Neural crest cell (in vitro differentiated cells): ENCODE results near the gene DDX53. TPM values are rescaled to one million over a fixed set of nuclear protein-coding genes. Genes with fewer than 3 reads are reported as not detected.

Source experiments
- DNase-seq: peaks from one replicate; pipeline ENCODE4 v3.0.0; 2021; ENCODE audit warnings: low read depth, mixed read lengths, low spot score
- H3K27ac Mint-ChIP-seq: one replicate; pipeline ENCODE4 v1.8.0; 2021; ENCODE audit warnings: mild to moderate bottlenecking, mixed read lengths; ENCODE audit not compliant: unreplicated experiment
- H3K27me3 Mint-ChIP-seq: 2 replicates; pipeline ENCODE4 v1.8.0; 2021; ENCODE audit warnings: low read depth, mild to moderate bottlenecking, mixed read lengths
- H3K36me3 Mint-ChIP-seq: 2 replicates; pipeline ENCODE4 v1.8.0; 2021; ENCODE audit warnings: low read depth, mild to moderate bottlenecking, mixed read lengths
- H3K4me1 Mint-ChIP-seq: 2 replicates; pipeline ENCODE4 v1.8.0; 2021; ENCODE audit warnings: mixed read lengths
- H3K4me3 Mint-ChIP-seq: one replicate; pipeline ENCODE4 v1.8.0; 2021; ENCODE audit warnings: mild to moderate bottlenecking, mixed read lengths
- H3K9me3 Mint-ChIP-seq: 2 replicates; pipeline ENCODE4 v1.8.0; 2021; ENCODE audit warnings: mixed read lengths
- total RNA-seq: library from RNA; stranded (reverse); gene quantifications from 2 replicates; pipeline ENCODE4 v1.2.1, GENCODE V29; 2021
- TF ChIP-seq, protein P1 (sequence below): fragments of 200-600 bp; sonication (generic); conservative IDR thresholded peaks from 2 replicates; pipeline ENCODE4 v1.5.0; 2021; ENCODE audit warnings: antibody characterized with exemption, mild to moderate bottlenecking

The DDX53 gene
- total RNA-seq, 1 donor from 2014 or later = not detected

DNA sequence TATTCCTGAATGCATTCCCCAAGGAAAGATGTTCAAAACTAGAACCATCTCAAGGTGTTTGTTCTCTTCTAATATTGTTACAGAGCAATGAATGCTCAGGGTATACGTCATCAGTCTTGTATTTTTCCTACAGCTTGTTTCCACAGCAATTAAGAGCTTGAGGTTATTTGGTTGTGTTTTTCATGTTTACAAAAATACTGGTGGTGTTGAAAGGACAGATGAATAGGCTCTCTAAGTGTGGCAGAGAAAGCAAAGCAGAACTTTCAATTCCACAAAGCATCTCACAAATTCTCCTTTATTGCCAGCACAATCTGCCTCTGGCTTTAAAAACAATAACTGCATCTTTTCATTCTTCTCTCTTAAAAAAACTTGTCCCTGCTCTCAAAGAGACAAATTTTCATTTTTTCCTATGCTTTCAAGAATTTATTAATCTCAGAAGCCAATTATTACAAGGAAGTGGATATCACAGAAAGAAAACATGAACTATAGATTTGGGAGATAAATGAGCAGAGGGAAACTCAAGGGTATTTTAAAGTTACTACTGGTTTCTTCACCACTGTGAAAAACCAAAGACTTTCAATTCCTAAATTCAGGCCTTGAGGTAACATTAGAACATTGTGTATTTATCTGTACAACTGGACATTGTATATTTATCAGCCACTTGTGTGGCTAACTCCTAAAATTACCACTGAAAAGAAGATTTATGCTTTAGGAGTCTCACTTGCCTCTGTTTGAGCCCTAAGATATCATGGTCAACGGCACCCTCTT is 49.2 kb downstream of the DDX53 start:
- TF ChIP-seq, protein P1, sequence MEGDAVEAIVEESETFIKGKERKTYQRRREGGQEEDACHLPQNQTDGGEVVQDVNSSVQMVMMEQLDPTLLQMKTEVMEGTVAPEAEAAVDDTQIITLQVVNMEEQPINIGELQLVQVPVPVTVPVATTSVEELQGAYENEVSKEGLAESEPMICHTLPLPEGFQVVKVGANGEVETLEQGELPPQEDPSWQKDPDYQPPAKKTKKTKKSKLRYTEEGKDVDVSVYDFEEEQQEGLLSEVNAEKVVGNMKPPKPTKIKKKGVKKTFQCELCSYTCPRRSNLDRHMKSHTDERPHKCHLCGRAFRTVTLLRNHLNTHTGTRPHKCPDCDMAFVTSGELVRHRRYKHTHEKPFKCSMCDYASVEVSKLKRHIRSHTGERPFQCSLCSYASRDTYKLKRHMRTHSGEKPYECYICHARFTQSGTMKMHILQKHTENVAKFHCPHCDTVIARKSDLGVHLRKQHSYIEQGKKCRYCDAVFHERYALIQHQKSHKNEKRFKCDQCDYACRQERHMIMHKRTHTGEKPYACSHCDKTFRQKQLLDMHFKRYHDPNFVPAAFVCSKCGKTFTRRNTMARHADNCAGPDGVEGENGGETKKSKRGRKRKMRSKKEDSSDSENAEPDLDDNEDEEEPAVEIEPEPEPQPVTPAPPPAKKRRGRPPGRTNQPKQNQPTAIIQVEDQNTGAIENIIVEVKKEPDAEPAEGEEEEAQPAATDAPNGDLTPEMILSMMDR = no peak
- Mint-ChIP-seq H3K36me3 (no peaks in the 10 kb centered on the region), H3K4me1 (no peaks in the 10 kb centered on the region), H3K27ac (no peak overlapping the region), H3K4me3 (no peak overlapping the region), H3K9me3 (no peaks in the 10 kb centered on the region), H3K27me3 (no peaks in the 10 kb centered on the region)
- no peak for DNase-seq

DNA sequence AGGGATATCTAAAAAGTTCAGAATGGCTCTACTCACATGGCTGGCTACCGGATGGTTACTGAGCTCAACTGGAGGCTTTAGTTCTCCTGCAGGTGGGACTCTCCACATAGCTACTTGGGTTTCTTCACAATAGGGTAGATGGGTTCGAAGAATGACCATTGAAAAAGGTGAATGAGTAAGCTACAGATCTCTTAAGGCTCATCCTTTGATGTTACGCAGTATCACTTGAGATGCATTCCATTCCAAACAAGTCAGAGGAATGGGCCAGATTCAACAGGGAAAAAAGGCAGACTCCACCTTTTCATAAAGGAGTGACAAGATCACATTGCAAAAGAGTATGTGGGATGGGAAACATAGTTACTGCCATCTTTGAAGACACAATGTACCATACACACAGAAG is 52.6 kb downstream of the DDX53 start:
- DNase-seq = no peak
- no peaks in the 10 kb centered on the region for H3K27me3 Mint-ChIP-seq
- H3K27ac Mint-ChIP-seq = no peak overlapping the region
- no peaks in the 10 kb centered on the region for H3K4me1 Mint-ChIP-seq
- no peaks in the 10 kb centered on the region for H3K9me3 Mint-ChIP-seq
- H3K4me3 Mint-ChIP-seq = no peak overlapping the region
- TF ChIP-seq, protein P1 = no peak
- H3K36me3 Mint-ChIP-seq = no peaks in the 10 kb centered on the region
